ENCODE results near the gene BNIP1. TPM values are rescaled to one million over a fixed set of nuclear protein-coding genes. Genes with fewer than 3 reads are reported as not detected.

BNIP1 gene
- total and polyA plus RNA-seq, 2 of the 4 experiments (the other 2 are of a cell fraction), result 24.3 to 35.3 TPM

DNA sequence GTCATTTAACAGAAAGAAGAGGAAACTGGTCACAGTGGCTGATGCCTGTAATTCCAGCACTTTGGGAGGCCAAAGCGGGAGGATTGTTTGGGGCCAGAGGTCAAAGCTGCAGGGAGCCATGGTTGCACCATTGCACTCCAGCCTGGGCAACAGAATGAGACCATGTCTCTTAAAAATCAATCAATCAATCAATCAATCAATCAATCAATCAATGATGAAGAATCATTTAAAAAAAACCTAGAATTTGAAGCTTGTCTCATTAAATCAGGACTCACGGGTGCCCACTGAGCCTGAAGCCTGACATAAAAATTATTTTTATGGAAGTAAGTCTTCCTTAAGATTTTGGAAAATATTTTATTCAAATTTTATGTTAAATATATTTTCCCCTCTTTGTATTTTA lies 43.9 kb downstream of the BNIP1 start:
- DNase-seq, result no peak
- Histone ChIP-seq H3K79me1 (ENCODE audit: low read depth in 1 of 2, low read length in 2 of 2) (no peaks in the 10 kb centered on the region), H2BK15ac (ENCODE audit: low read depth, low read length) (no peak overlapping the region), H3K4ac (ENCODE audit: low read depth, low read length) (no peak overlapping the region), H4K8ac (ENCODE audit: low read depth in 2 of 2, low read length in 2 of 2) (no peak overlapping the region), H2BK120ac (ENCODE audit: low read depth, low read length) (no peak overlapping the region), H3K56ac (ENCODE audit: extremely low read depth, insufficient read depth, low read length) (no peak overlapping the region), H3K9ac (ENCODE audit: low read depth, low read length) (no peak overlapping the region), H3K27ac (ENCODE audit: insufficient read depth, low read length) (no peak overlapping the region), H4K91ac (ENCODE audit: insufficient read depth, low read depth, low read length) (no peak overlapping the region), H3K18ac (ENCODE audit: low read depth, low read length) (no peak overlapping the region), H3K23ac (ENCODE audit: low read depth, low read length) (no peak overlapping the region), H4K20me1 (ENCODE audit: insufficient read depth, low read length) (no peaks in the 10 kb centered on the region), H3K4me1 (ENCODE audit: control insufficient read depth, insufficient read depth, low read length) (no peaks in the 10 kb centered on the region), H3K9me1 (ENCODE audit: insufficient read depth, low read length) (no peaks in the 10 kb centered on the region), H2AK5ac (ENCODE audit: low read depth, low read length) (no peak overlapping the region), H3K4me3 (ENCODE audit: insufficient read depth, low read depth, low read length) (no peak overlapping the region), H4K5ac (ENCODE audit: low read depth, low read length) (no peak overlapping the region), H3K9me3 (ENCODE audit: control insufficient read depth, insufficient read depth, low read length) (no peaks in the 10 kb centered on the region), H3K36me3 (ENCODE audit: control insufficient read depth, insufficient read depth, low read length) (no peaks in the 10 kb centered on the region), H2AK9ac (replicated peaks; ENCODE audit: low read depth, low read length, poor library complexity) (no peak overlapping the region), H3K4me2 (ENCODE audit: low read depth, low read length) (no peak overlapping the region), H3K27me3 (ENCODE audit: control insufficient read depth, insufficient read depth, low read length) (peaks cover 29% of the 10 kb centered on the region), H2BK20ac (ENCODE audit: low read depth, low read length) (no peak overlapping the region), H2AFZ (replicated peaks; ENCODE audit: low read length, poor library complexity) (no peak overlapping the region), H3K14ac (replicated peaks; ENCODE audit: low read depth, low read length) (no peak overlapping the region), H2BK5ac (ENCODE audit: low read depth, low read length, poor library complexity, severe bottlenecking) (no peak overlapping the region)
- dilution Hi-C loops (cut with HindIII; ENCODE audit: low sequenced_read_pairs, unreplicated experiment) (no loop called here), intact Hi-C loops (cut with micrococcal nuclease) (no loop called here), in situ Hi-C loops (cut with MboI; ENCODE audit: low sequenced_read_pairs) (no loop called here)
- no peak for TF ChIP-seq CEBPB (IDR thresholded peaks at IDR 0.05; ENCODE audit: low read depth, low read length)
- TF ChIP-seq, protein P1, sequence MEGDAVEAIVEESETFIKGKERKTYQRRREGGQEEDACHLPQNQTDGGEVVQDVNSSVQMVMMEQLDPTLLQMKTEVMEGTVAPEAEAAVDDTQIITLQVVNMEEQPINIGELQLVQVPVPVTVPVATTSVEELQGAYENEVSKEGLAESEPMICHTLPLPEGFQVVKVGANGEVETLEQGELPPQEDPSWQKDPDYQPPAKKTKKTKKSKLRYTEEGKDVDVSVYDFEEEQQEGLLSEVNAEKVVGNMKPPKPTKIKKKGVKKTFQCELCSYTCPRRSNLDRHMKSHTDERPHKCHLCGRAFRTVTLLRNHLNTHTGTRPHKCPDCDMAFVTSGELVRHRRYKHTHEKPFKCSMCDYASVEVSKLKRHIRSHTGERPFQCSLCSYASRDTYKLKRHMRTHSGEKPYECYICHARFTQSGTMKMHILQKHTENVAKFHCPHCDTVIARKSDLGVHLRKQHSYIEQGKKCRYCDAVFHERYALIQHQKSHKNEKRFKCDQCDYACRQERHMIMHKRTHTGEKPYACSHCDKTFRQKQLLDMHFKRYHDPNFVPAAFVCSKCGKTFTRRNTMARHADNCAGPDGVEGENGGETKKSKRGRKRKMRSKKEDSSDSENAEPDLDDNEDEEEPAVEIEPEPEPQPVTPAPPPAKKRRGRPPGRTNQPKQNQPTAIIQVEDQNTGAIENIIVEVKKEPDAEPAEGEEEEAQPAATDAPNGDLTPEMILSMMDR (conservative IDR thresholded peaks at IDR 0.05; ENCODE audit: low read depth, low read length), result no peak
- TF ChIP-seq BHLHE40 (IDR thresholded peaks at IDR 0.05; ENCODE audit: low read depth, low read length), result no peak
- no peak for ATAC-seq (ENCODE audit: low read depth)
- ChIA-PET CTCF (no interaction called here), POLR2A (ENCODE audit: unreplicated experiment) (no interaction called here)
- no TSS peak for BruUV-seq (replicated peaks)
- WGBS, 2 experiments (ENCODE audit: extremely low coverage in 2 of 2, insufficient read length in 1 of 2), result no CpG with 5 or more reads among the region's 2 CpGs
